CD4-positive, alpha-beta T cell treated with Interleukin-12 subunit alpha and Interleukin-12 subunit beta, for 1 hour (primary cell): ENCODE data around the gene IQCE.

Experiments
- DNase-seq: peaks from one replicate; pipeline ENCODE4 v3.0.0-alpha.2; 2020

Gene IQCE

GRCh38 chr7:2637066-2637471, 78.3 kb downstream of the IQCE start:
- no peak for DNase-seq

GRCh38 chr7:2637505-2638223, 78.9 kb downstream of the IQCE start:
- no peak for DNase-seq

- DNase-seq: no peak
Observed at GRCh38 chr7:2638224-2638991, 79.6 kb downstream of the IQCE start.

- no peak for DNase-seq
Observed at GRCh38 chr7:2639181-2639681, 80.5 kb downstream of the IQCE start.

GRCh38 chr7:2639695-2640481, 81.1 kb downstream of the IQCE start:
- no peak for DNase-seq

GRCh38 chr7:2640482-2640830, 81.7 kb downstream of the IQCE start:
- DNase-seq: no peak

GRCh38 chr7:2640846-2641316, 82.1 kb downstream of the IQCE start:
- no peak for DNase-seq

- no peak for DNase-seq
Observed at GRCh38 chr7:2641406-2642393, 82.9 kb downstream of the IQCE start.

GRCh38 chr7:2643386-2644219, 84.8 kb downstream of the IQCE start:
- no peak for DNase-seq

- DNase-seq: no peak
Observed at GRCh38 chr7:2644220-2644561, 85.4 kb downstream of the IQCE start.

- no peak for DNase-seq
Observed at GRCh38 chr7:2644562-2645273, 85.9 kb downstream of the IQCE start.

GRCh38 chr7:2645274-2645868, 86.6 kb downstream of the IQCE start:
- peak; percentile 52 for DNase-seq

- DNase-seq: no peak
Observed at GRCh38 chr7:2646336-2646679, 87.5 kb downstream of the IQCE start.

- no peak for DNase-seq
Observed at GRCh38 chr7:2646680-2647571, 88.1 kb downstream of the IQCE start.

GRCh38 chr7:2647594-2648172, 88.9 kb downstream of the IQCE start:
- no peak for DNase-seq

GRCh38 chr7:2649139-2649838, 90.5 kb downstream of the IQCE start:
- no peak for DNase-seq

GRCh38 chr7:2649991-2650390, 91.2 kb downstream of the IQCE start:
- DNase-seq: no peak

- DNase-seq: no peak
Observed at GRCh38 chr7:2650451-2650850, 91.7 kb downstream of the IQCE start.
